K562 (cell line): ENCODE data around the gene COMMD4. TPM values are rescaled to one million over a fixed set of nuclear protein-coding genes. Genes with fewer than 3 reads are reported as not detected.

ENCODE experiments used
- ATAC-seq: fragments of 200-7000 bp; cut with Tn5 transposase; 3 replicates; pipeline ENCODE4 v1.9.1; 2020; ENCODE audit warnings: moderate library complexity
- BruUV-seq: library from RNA; stranded (reverse); fragments of 400-500 nt; replicated peaks from 2 replicates; lab custom pipeline; 2021; lab: Mats Ljungman, UMichigan
- CTCF ChIA-PET: fragments of 300-600 bp; formaldehyde crosslinking; extraction: SDS; loops from one replicate; lab custom pipeline; 2021; ENCODE audit warnings: low intra/inter-chr PET ratio; lab: Yijun Ruan, JAX
- POLR2A ChIA-PET: fragments of 300-600, 350-650 bp; sonication (Branson Sonifier 250); formaldehyde crosslinking; extraction: SDS; loops from one replicate; lab custom pipeline; 2021; ENCODE audit warnings: antibody characterized with exemption, inconsistent platforms; lab: Yijun Ruan, JAX
- DNase-seq, 4 experiments: peaks; one replicate each; pipeline versions ENCODE4 v3.0.0 to v3.0.0-alpha.2; 2011 to 2018; ENCODE audit warnings: low spot score in 3 of 4, mixed read lengths in 3 of 4; ENCODE audit errors: extremely low read depth in 1 of 4
- FAIRE-seq: peaks from 2 replicates; lab custom pipeline; 2011; peaks lifted over from hg19 to GRCh38; lab: Jason Lieb, UNC
- H2AFZ ChIP-seq: 2 replicates; pipeline ENCODE4 v1.6.0; 2011; ENCODE audit warnings: low read depth, low read length, control low read depth, inconsistent platforms
- H3K27ac ChIP-seq: fragments of 200-600 bp; 3 replicates; pipeline ENCODE4 v1.8.0; 2011; ENCODE audit warnings: low read depth, mild to moderate bottlenecking, control low read depth, inconsistent platforms, low read length, moderate library complexity, mixed read lengths; ENCODE audit errors: extremely low read depth
- H3K27me3 ChIP-seq, 2 experiments: fragments of 300-600 bp in 1 of 2; 2 replicates in 1 of 2; 3 replicates in 1 of 2; pipeline versions ENCODE4 v1.6.0 to v1.8.0; 2011; ENCODE audit warnings: inconsistent platforms in 2 of 2, low read length in 2 of 2, mild to moderate bottlenecking in 1 of 2, mixed read lengths in 1 of 2, moderate library complexity in 1 of 2; ENCODE audit not compliant: control insufficient read depth in 2 of 2, insufficient read depth in 2 of 2
- H3K36me3 ChIP-seq: fragments of 300-600 bp; 3 replicates; pipeline ENCODE4 v1.8.0; 2011; ENCODE audit warnings: mild to moderate bottlenecking, low read length, inconsistent platforms; ENCODE audit not compliant: control insufficient read depth, insufficient read depth
- H3K4me1 ChIP-seq, 2 experiments: fragments of 200-600 bp in 1 of 2; replicated peaks in 1 of 2; 2 replicates in 1 of 2; 3 replicates in 1 of 2; pipeline versions ENCODE4 v1.5.1 to v1.8.0; 2011; ENCODE audit warnings: inconsistent platforms in 2 of 2, low read length in 2 of 2, mild to moderate bottlenecking in 1 of 2, mixed read lengths in 1 of 2, moderate library complexity in 1 of 2; ENCODE audit not compliant: control insufficient read depth in 2 of 2, insufficient read depth in 2 of 2
- H3K4me2 ChIP-seq: 2 replicates; pipeline ENCODE4 v1.6.1; 2011; ENCODE audit warnings: low read length, control low read depth, inconsistent platforms, mixed read lengths; ENCODE audit not compliant: insufficient read depth
- H3K4me3 ChIP-seq: fragments of 200-600 bp; sonication (generic), shearing (Covaris generic); 2 replicates; pipeline ENCODE4 v1.5.1; 2016; ENCODE audit warnings: control low read depth, inconsistent platforms
- H3K79me2 ChIP-seq: fragments of 200-600 bp; 3 replicates; pipeline ENCODE4 v1.8.0; 2011; ENCODE audit warnings: low read length, inconsistent platforms; ENCODE audit not compliant: control insufficient read depth, insufficient read depth
- H3K9ac ChIP-seq, 2 experiments: 2 replicates each; pipeline versions ENCODE4 v1.6.0 to v1.6.1; 2011; ENCODE audit warnings: low read depth in 2 of 2, low read length in 2 of 2, control low read depth in 1 of 2, inconsistent platforms in 1 of 2, mild to moderate bottlenecking in 1 of 2, mixed read lengths in 1 of 2; ENCODE audit not compliant: insufficient read depth in 1 of 2
- H3K9me1 ChIP-seq: one replicate; pipeline ENCODE4 v1.6.0; 2011; ENCODE audit warnings: inconsistent platforms, mild to moderate bottlenecking, low read length, moderate library complexity; ENCODE audit not compliant: control insufficient read depth, insufficient read depth
- H3K9me3 ChIP-seq: replicated peaks from 2 replicates; pipeline ENCODE4 v1.5.1; 2011; ENCODE audit warnings: low read depth, low read length, inconsistent platforms; ENCODE audit not compliant: control insufficient read depth, insufficient read depth
- H4K20me1 ChIP-seq: replicated peaks from 2 replicates; pipeline ENCODE4 v1.6.1; 2011; ENCODE audit warnings: low read length, inconsistent platforms, mixed read lengths; ENCODE audit not compliant: control insufficient read depth, insufficient read depth
- HOMEZ ChIP-seq: fragments of 250-450 bp; sonication (Bioruptor Pico); IDR thresholded peaks from 2 replicates; pipeline ENCODE4 v1.4.0; 2020; ENCODE audit warnings: mild to moderate bottlenecking, moderate library complexity
- JUND ChIP-seq, 2 experiments: IDR thresholded peaks; 2 replicates in 1 of 2; 3 replicates in 1 of 2; pipeline ENCODE4 v1.6.1; 2011; ENCODE audit warnings: borderline replicate concordance in 2 of 2, low read depth in 2 of 2, low read length in 2 of 2, improper control_type of control experiment in 1 of 2, missing biosample characterization in 1 of 2, missing genetic modification characterization in 1 of 2, missing genetic modification reagents in 1 of 2
- NFRKB ChIP-seq: fragments of 450-650 bp; IDR thresholded peaks from 2 replicates; pipeline ENCODE4 v1.6.1; 2016; ENCODE audit warnings: low read depth
- POLR2G ChIP-seq: fragments of 200-400 bp; formaldehyde crosslinking; IDR thresholded peaks from 2 replicates; pipeline ENCODE4 v1.6.1; 2017; ENCODE audit warnings: low read depth, mild to moderate bottlenecking, antibody characterized with exemption, low read length, moderate library complexity
- POLR3A ChIP-seq: IDR thresholded peaks from 2 replicates; pipeline ENCODE4 v1.6.1; 2011; ENCODE audit warnings: borderline replicate concordance, mild to moderate bottlenecking, moderate library complexity; ENCODE audit not compliant: insufficient read length, insufficient read depth; ENCODE audit errors: extremely low read depth
- PRPF4 ChIP-seq: fragments of 200-400 bp; formaldehyde crosslinking; IDR thresholded peaks from one replicate; pipeline ENCODE4 v1.6.1; 2017; ENCODE audit warnings: low read length, low read depth, mild to moderate bottlenecking; ENCODE audit not compliant: insufficient read depth, poor library complexity, severe bottlenecking
- RAD21 ChIP-seq, 2 experiments: fragments of 250-450 bp in 1 of 2; fragments of 450-650 bp in 1 of 2; sonication (Bioruptor Pico) in 1 of 2; formaldehyde crosslinking in 1 of 2; IDR thresholded peaks in 1 of 2; conservative IDR thresholded peaks in 1 of 2; 2 replicates each; pipeline versions ENCODE4 v1.4.0 to v1.8.0; 2020 to 2022; ENCODE audit warnings: mild to moderate bottlenecking in 2 of 2, moderate library complexity in 1 of 2
- RB1 ChIP-seq: fragments of 450-650 bp; IDR thresholded peaks from 2 replicates; pipeline ENCODE4 v1.6.1; 2017; ENCODE audit warnings: low read depth, mild to moderate bottlenecking
- SMAD3 ChIP-seq: fragments of 450-650 bp; formaldehyde crosslinking; conservative IDR thresholded peaks from 2 replicates; pipeline ENCODE4 v1.4.0; 2020; ENCODE audit warnings: mild to moderate bottlenecking
- SRSF9 ChIP-seq: fragments of 200-400 bp; formaldehyde crosslinking; IDR thresholded peaks from 2 replicates; pipeline ENCODE4 v1.6.1; 2017; ENCODE audit warnings: low read depth, low read length, borderline replicate concordance
- TAL1 ChIP-seq: fragments of 450-650 bp; IDR thresholded peaks from 2 replicates; pipeline ENCODE4 v1.6.1; 2016; ENCODE audit warnings: mild to moderate bottlenecking
- TSC22D4 ChIP-seq: fragments of 450-650 bp; IDR thresholded peaks from 2 replicates; pipeline ENCODE4 v1.6.1; 2016; ENCODE audit warnings: missing genetic modification characterization, missing biosample characterization, control low read depth
- WHSC1 ChIP-seq: IDR thresholded peaks from one replicate; pipeline ENCODE4 v1.6.1; 2012; ENCODE audit warnings: low read length, control low read depth, inconsistent platforms
- WGBS: fragments of 100-300 bp; shearing (Covaris generic); methylation state at CpG from one replicate; pipeline ENCODE4 v1.1.6; 2016; ENCODE audit warnings: low coverage, mixed read lengths; ENCODE audit not compliant: insufficient coverage; ENCODE audit errors: missing lambda C conversion rate; 5-methylcytosine and 5-hydroxymethylcytosine counted together
- in situ Hi-C: fragments of 300-500 bp; cut with MboI; formaldehyde crosslinking; loops from 4 replicates; pipeline ENCODE4 v1.15.0; 2018; ENCODE audit warnings: inconsistent platforms, mixed read lengths
- intact Hi-C: fragments of 100-400 bp; cut with micrococcal nuclease; formaldehyde crosslinking; loops from 2 replicates; pipeline ENCODE4 v1.14.2; 2022
- polyA plus RNA-seq, 8 experiments: library from polyadenylated mRNA; depleted of rRNA in 4 of 8; stranded (reverse) in 5 of 8; unstranded in 3 of 8; fragments of >200 nt; fragmentation: Nextera tagmentation in 2 of 8; fragmentation: Illumina TruSeq in 1 of 8; extraction: Ambion mirVana in 2 of 8; extraction: Trizol in 1 of 8; gene quantifications; 2 replicates each; pipeline versions ENCODE4 v1.2.1 to v1.2.3, GENCODE V29; 2011 to 2014; ENCODE audit warnings: inconsistent platforms in 1 of 8, missing spikeins in 1 of 8
- total RNA-seq, 7 experiments: library from RNA; depleted of rRNA in 6 of 7; stranded (reverse); fragments of >200 nt in 6 of 7; fragmentation: Illumina TruSeq in 2 of 7; extraction: Trizol in 2 of 7; gene quantifications; 2 replicates each; pipeline versions ENCODE4 v1.2.1 to v1.2.3, GENCODE V29; 2011 to 2021; ENCODE audit warnings: low replicate concordance in 1 of 7

COMMD4 gene
- total and polyA plus RNA-seq, 9 of the 15 experiments (the other 6 are each of a cell fraction or from before 2014, with no cell fraction given), result 20.4 to 140 (median 63.9) TPM

GRCh38 chr15:75353604-75354003, 17.7 kb downstream of the COMMD4 start:
- in situ Hi-C loops, result no loop called here
- Histone ChIP-seq H3K4me2 (no peak overlapping the region), H3K27ac (no peak overlapping the region), H3K36me3 (peaks cover 25% of the 10 kb centered on the region; the same call in 1 of the 3 replicates), H3K79me2 (no peaks in the 10 kb centered on the region), H3K9ac (peak overlapping the region in 1 of 2 experiments; percentile 52; a peak in 1 of 4 replicates), H4K20me1 (no peaks in the 10 kb centered on the region), H3K27me3 (no peaks in the 10 kb centered on the region; a peak in 1 of 5 replicates), H3K4me1 (peaks cover 0 to 13% of the 10 kb centered on the region in 2 experiments; a peak in 3 of 5 replicates), H2AFZ (no peak overlapping the region), H3K4me3 (no peak overlapping the region), H3K9me1 (no peaks in the 10 kb centered on the region), H3K9me3 (no peaks in the 10 kb centered on the region)
- ChIA-PET POLR2A (interaction anchor here (0.6 to 3.9 kb wide), 6 partner anchors 9 to 401 kb away, joined by 3 to 36 read pairs (median 3); partner anchors contain the start of gene MAN2C1), CTCF (no interaction called here)
- peak; percentile 53 for TF ChIP-seq POLR2G
- no peak for TF ChIP-seq JUND (IDR thresholded peaks at IDR 0.05; ENCODE audit: borderline replicate concordance, low read depth, low read length)
- no peak for TF ChIP-seq JUND (tag; IDR thresholded peaks at IDR 0.05; ENCODE audit: borderline replicate concordance, low read depth, low read length)
- FAIRE-seq (no peak), DNase-seq (no peak), ATAC-seq (no peak)
- intact Hi-C loops, result no loop called here
- WGBS, result 85% methylated on average over 6 of the region's 7 CpGs
- BruUV-seq, result no TSS peak

- POLR2A ChIA-PET, result interaction anchor here (0.5 to 3.9 kb wide), 8 partner anchors 9 to 1953 kb away, joined by 3 to 36 read pairs (median 3); partner anchors contain the start of gene MAN2C1
Measured at GRCh38 chr15:75354454-75354853, 18.6 kb downstream of the COMMD4 start.

More at GRCh38 chr15:75354454-75354853, 18.6 kb downstream of the COMMD4 start:
- in situ Hi-C loops (no loop called here), intact Hi-C loops (no loop called here)
- 61% methylated on average over 6 of the region's 7 CpGs for WGBS
- no peak for FAIRE-seq
- Histone ChIP-seq H3K79me2 (no peaks in the 10 kb centered on the region), H2AFZ (no peak overlapping the region), H3K4me1 (peaks cover 0 to 6% of the 10 kb centered on the region in 2 experiments; a peak in 3 of 5 replicates), H4K20me1 (no peaks in the 10 kb centered on the region), H3K36me3 (peaks cover 33% of the 10 kb centered on the region; the same call in 1 of the 3 replicates), H3K27ac (no peak overlapping the region), H3K4me2 (no peak overlapping the region), H3K9ac (peak overlapping the region in 1 of 2 experiments; percentile 28; a peak in 1 of 4 replicates), H3K4me3 (no peak overlapping the region), H3K9me1 (no peaks in the 10 kb centered on the region), H3K9me3 (no peaks in the 10 kb centered on the region), H3K27me3 (no peaks in the 10 kb centered on the region; a peak in 1 of 5 replicates)
- CTCF ChIA-PET, result no interaction called here
- DNase-seq, result no peak
- no peak for TF ChIP-seq TSC22D4 (tag)
- TF ChIP-seq PRPF4, result no peak
- no peak for TF ChIP-seq SRSF9
- TF ChIP-seq TAL1, result no peak
- no peak for TF ChIP-seq HOMEZ
- no peak for TF ChIP-seq SMAD3
- no peak for TF ChIP-seq RB1
- no peak for TF ChIP-seq WHSC1
- no peak for TF ChIP-seq POLR3A
- no peak for TF ChIP-seq RAD21 (CRISPR knock-in tag; conservative IDR thresholded peaks at IDR 0.05 in 1 of 2, IDR thresholded peaks at IDR 0.05 in 1 of 2)
- TF ChIP-seq NFRKB, result no peak
- BruUV-seq, result no TSS peak
- ATAC-seq, result no peak
